Prostate gland (tissue), 2 donors: ENCODE results near the gene RBM20. TPM values are rescaled to one million over a fixed set of nuclear protein-coding genes. Genes with fewer than 3 reads are reported as not detected.
"Not testable (repeated sequence)": the region's sequence is repeated elsewhere in the genome, so short reads cannot be mapped to it uniquely, and the experiment has no call there.

Source experiments
- DNase-seq: peaks from one replicate; pipeline ENCODE4 v3.0.0-alpha.2; 2019; ENCODE audit warnings: low spot score
- H3K27ac ChIP-seq, 2 donors: fragments of 200-600 bp; sonication (generic); 2 replicates each; pipeline ENCODE4 v1.5.1; 2017 to 2019
- H3K27me3 ChIP-seq: fragments of 200-600 bp; sonication (generic); replicated peaks from 2 replicates; pipeline ENCODE4 v1.5.1; 2019; ENCODE audit not compliant: insufficient read depth
- H3K36me3 ChIP-seq, 2 donors: fragments of 200-600 bp; sonication (generic); 1 replicate in 1 of 2; 2 replicates in 1 of 2; pipeline versions ENCODE4 v1.5.1 to v1.8.1; 2017 to 2019
- H3K4me1 ChIP-seq: fragments of 200-600 bp; sonication (generic); replicated peaks from 2 replicates; pipeline ENCODE4 v1.5.1; 2019
- H3K4me3 ChIP-seq, 2 donors: fragments of 200-600 bp; sonication (generic); 2 replicates each; pipeline ENCODE4 v1.5.1; 2017 to 2019
- H3K9me3 ChIP-seq: fragments of 200-600 bp; sonication (generic); 2 replicates; pipeline ENCODE4 v1.5.1; 2017
- POLR2A ChIP-seq: fragments of 450-650 bp; IDR thresholded peaks from one replicate; pipeline ENCODE4 v1.6.1; 2016; ENCODE audit warnings: antibody characterized with exemption, mild to moderate bottlenecking
- POLR2AphosphoS5 ChIP-seq: sonication (generic); formaldehyde crosslinking; IDR thresholded peaks from one replicate; pipeline ENCODE4 v1.6.1; 2017; ENCODE audit warnings: antibody characterized with exemption
- WGBS: methylation state at CpG from one replicate; pipeline ENCODE4 v1.1.5; 2018; 5-methylcytosine and 5-hydroxymethylcytosine counted together
- intact Hi-C: fragments of 100-400 bp; cut with DNase I; formaldehyde crosslinking; loops from one replicate; pipeline ENCODE4 v1.14.2; 2022
- total RNA-seq, 2 donors: library from RNA; depleted of rRNA; stranded (reverse); fragments of >200 nt; gene quantifications; one replicate each; pipeline ENCODE4 v1.1.0, GENCODE V29; 2016
- TF ChIP-seq, protein P1 (sequence below), 4 experiments: fragments of 200-600 bp in 2 of 4; fragments of 450-650 bp in 2 of 4; sonication (generic) in 2 of 4; IDR thresholded peaks; 1 replicate in 3 of 4; 2 replicates in 1 of 4; pipeline ENCODE4 v1.5.1; 2016 to 2019; ENCODE audit warnings: antibody characterized with exemption in 4 of 4, mild to moderate bottlenecking in 2 of 4, moderate library complexity in 2 of 4

RBM20 gene
- total RNA-seq, 2 donors from 2014 or later, result 0.41 to 2.8 TPM

DNA sequence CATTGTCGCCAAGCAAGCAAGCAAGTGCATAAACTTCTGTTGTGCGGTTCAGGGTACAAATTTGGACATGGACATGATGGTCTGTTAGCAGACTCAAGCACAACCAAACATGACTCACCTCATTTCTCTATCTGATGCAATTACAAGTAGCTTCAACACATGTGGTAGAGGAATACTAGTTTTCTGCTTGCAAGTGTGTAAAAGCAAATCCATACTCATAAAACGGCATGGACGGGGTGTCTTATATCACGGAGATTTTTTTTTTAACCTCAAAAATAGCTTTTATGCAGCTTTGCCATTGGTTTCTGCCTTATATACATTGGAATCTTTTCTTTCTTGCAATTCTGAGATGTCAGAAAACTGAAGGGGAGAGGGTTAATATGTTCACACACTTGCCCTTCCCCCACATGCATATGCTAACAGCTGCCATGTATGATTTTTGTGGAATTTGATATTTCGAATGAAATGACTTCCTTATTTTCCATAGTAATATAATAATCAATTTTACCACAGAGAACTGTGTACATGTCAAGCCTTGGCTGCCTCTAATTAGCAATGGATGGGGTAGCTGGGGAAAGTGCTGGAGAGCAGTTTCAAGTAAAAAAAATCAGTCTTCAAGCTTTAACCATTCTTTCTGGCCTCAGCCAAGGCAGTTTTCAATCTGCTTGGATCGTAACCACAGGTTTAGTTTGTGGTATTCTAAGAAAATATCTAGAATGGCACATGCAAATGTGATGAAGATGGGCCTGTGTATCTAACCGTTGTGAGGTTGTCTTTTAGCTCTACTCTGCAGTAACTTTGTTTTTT, 121.6 kb downstream of the RBM20 start:
- H3K9me3 ChIP-seq, result no peaks in the 10 kb centered on the region
- no peak for DNase-seq
- H3K27ac ChIP-seq, result no peak overlapping the region
- 78% methylated on average over 8 of the region's 8 CpGs for WGBS
- H3K4me3 ChIP-seq, result no peak overlapping the region
- no peaks in the 10 kb centered on the region for H3K36me3 ChIP-seq
- H3K4me1 ChIP-seq, result no peaks in the 10 kb centered on the region
- H3K27me3 ChIP-seq, result no peaks in the 10 kb centered on the region
- TF ChIP-seq POLR2AphosphoS5 (no peak), POLR2A (no peak)
- TF ChIP-seq, protein P1, sequence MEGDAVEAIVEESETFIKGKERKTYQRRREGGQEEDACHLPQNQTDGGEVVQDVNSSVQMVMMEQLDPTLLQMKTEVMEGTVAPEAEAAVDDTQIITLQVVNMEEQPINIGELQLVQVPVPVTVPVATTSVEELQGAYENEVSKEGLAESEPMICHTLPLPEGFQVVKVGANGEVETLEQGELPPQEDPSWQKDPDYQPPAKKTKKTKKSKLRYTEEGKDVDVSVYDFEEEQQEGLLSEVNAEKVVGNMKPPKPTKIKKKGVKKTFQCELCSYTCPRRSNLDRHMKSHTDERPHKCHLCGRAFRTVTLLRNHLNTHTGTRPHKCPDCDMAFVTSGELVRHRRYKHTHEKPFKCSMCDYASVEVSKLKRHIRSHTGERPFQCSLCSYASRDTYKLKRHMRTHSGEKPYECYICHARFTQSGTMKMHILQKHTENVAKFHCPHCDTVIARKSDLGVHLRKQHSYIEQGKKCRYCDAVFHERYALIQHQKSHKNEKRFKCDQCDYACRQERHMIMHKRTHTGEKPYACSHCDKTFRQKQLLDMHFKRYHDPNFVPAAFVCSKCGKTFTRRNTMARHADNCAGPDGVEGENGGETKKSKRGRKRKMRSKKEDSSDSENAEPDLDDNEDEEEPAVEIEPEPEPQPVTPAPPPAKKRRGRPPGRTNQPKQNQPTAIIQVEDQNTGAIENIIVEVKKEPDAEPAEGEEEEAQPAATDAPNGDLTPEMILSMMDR (IDR thresholded peaks at IDR 0.05), result no peak
- intact Hi-C loops, result no loop called here

DNA sequence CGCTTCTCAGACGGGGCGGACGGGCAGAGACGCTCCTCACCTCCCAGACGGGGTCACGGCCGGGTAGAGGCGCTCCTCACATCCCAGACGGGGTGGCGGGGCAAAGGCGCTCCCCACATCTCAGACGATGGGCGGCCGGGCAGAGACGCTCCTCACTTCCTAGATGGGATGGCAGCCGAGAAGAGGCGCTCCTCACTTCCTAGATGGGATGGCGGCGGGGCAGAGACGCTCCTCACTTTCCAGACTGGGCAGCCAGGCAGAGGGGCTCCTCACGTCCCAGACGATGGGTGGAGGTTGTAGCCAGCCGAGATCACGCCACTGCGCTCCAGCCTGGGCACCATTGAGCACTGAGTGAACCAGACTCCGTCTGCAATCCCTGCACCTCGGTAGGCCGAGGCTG, 123.5 kb downstream of the RBM20 start:
- H3K27ac ChIP-seq, intact Hi-C loops, H3K27me3 ChIP-seq, H3K4me1 ChIP-seq, H3K9me3 ChIP-seq, H3K36me3 ChIP-seq, DNase-seq, H3K4me3 ChIP-seq: not testable (repeated sequence)
- WGBS, result 94% methylated on average over 27 of the region's 29 CpGs

DNA sequence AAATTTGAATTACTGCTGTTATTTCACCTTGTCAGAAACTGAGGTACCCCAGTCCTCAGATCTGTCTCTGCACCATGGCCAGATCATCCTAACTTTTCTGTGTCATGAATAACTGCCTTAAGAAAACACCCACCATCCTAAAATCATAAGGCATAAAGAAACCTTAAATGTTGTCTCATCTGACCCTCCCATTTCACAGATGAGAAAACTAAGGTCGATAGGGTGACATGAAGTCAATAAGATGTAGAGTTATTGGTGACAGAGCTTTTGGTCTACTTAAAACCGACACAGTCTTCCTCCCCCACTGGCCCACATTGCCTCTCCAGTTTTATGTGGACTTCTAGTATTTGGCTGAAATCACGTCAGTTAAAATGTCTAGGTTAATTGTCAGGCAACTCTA, 126.1 kb downstream of the RBM20 start:
- H3K27me3 ChIP-seq, result no peaks in the 10 kb centered on the region
- no peak for DNase-seq
- TF ChIP-seq, protein P1 (IDR thresholded peaks at IDR 0.05), result no peak
- TF ChIP-seq POLR2A, result no peak
- intact Hi-C loops, result no loop called here
- no peaks in the 10 kb centered on the region for H3K4me1 ChIP-seq
- H3K4me3 ChIP-seq, result no peak overlapping the region
- WGBS, result 87% methylated on average over 3 of the region's 3 CpGs
- no peaks in the 10 kb centered on the region for H3K9me3 ChIP-seq
- H3K27ac ChIP-seq, result no peak overlapping the region
- no peaks in the 10 kb centered on the region for H3K36me3 ChIP-seq

GRCh38 chr10:110771486-110771885, 127.3 kb downstream of the RBM20 start:
- Histone ChIP-seq H3K9me3 (no peaks in the 10 kb centered on the region), H3K36me3 (no peaks in the 10 kb centered on the region), H3K27me3 (no peaks in the 10 kb centered on the region), H3K27ac (no peak overlapping the region), H3K4me1 (no peaks in the 10 kb centered on the region), H3K4me3 (no peak overlapping the region)
- TF ChIP-seq POLR2A (no peak), POLR2AphosphoS5 (no peak)
- TF ChIP-seq, protein P1 (IDR thresholded peaks at IDR 0.05), result no peak
- intact Hi-C loops, result no loop called here
- 100% methylated on average over 1 of the region's 1 CpG for WGBS
- no peak for DNase-seq

DNA sequence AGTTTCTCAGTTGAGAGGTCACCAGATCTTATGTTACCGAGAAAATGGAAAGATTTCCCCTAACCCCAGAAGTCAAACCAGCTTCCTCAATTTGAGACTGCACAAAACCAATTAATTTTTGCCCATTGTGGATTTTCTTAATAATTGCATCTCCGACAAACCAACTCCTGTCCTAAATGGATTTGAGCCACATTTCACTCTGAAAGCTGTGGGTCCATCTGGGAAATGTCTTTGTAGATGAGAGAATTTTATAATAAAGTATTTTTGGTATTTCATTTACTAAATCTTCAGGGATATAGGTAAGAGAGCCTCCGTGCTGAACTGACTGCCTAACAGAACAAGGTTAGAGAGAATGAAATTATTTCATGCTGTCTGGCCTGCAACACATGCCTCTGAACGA, 127.9 kb downstream of the RBM20 start:
- 94% methylated on average over 4 of the region's 4 CpGs for WGBS
- H3K4me1 ChIP-seq, result no peaks in the 10 kb centered on the region
- H3K36me3 ChIP-seq, result no peaks in the 10 kb centered on the region
- no peak overlapping the region for H3K27ac ChIP-seq
- intact Hi-C loops, result no loop called here
- TF ChIP-seq POLR2AphosphoS5 (no peak), POLR2A (no peak)
- TF ChIP-seq, protein P1 (IDR thresholded peaks at IDR 0.05), result no peak
- H3K27me3 ChIP-seq, result no peaks in the 10 kb centered on the region
- no peak overlapping the region for H3K4me3 ChIP-seq
- no peaks in the 10 kb centered on the region for H3K9me3 ChIP-seq
- no peak for DNase-seq
